ENCODE data around the gene SSTR3.

SSTR3 gene

GRCh38 chr22:37194750-37195149 lies 17.5 kb downstream of the SSTR3 start:
- no peak for ATAC-seq
- TF ChIP-seq ARNTL (CRISPR knock-in tag; IDR thresholded peaks at IDR 0.05; ENCODE audit: borderline replicate concordance, low read depth), result no peak
- no peak for TF ChIP-seq ESRRG (CRISPR knock-in tag; IDR thresholded peaks at IDR 0.05)
- TF ChIP-seq POU6F1 (CRISPR knock-in tag; IDR thresholded peaks at IDR 0.05; ENCODE audit: borderline replicate concordance, low read depth), result no peak
- no peak for TF ChIP-seq RARB (CRISPR knock-in tag; IDR thresholded peaks at IDR 0.05)
- no peak for TF ChIP-seq ZFP30 (CRISPR knock-in tag; IDR thresholded peaks at IDR 0.05)
- TF ChIP-seq, protein P1, sequence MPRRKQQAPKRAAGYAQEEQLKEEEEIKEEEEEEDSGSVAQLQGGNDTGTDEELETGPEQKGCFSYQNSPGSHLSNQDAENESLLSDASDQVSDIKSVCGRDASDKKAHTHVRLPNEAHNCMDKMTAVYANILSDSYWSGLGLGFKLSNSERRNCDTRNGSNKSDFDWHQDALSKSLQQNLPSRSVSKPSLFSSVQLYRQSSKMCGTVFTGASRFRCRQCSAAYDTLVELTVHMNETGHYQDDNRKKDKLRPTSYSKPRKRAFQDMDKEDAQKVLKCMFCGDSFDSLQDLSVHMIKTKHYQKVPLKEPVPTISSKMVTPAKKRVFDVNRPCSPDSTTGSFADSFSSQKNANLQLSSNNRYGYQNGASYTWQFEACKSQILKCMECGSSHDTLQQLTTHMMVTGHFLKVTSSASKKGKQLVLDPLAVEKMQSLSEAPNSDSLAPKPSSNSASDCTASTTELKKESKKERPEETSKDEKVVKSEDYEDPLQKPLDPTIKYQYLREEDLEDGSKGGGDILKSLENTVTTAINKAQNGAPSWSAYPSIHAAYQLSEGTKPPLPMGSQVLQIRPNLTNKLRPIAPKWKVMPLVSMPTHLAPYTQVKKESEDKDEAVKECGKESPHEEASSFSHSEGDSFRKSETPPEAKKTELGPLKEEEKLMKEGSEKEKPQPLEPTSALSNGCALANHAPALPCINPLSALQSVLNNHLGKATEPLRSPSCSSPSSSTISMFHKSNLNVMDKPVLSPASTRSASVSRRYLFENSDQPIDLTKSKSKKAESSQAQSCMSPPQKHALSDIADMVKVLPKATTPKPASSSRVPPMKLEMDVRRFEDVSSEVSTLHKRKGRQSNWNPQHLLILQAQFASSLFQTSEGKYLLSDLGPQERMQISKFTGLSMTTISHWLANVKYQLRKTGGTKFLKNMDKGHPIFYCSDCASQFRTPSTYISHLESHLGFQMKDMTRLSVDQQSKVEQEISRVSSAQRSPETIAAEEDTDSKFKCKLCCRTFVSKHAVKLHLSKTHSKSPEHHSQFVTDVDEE (CRISPR knock-in tag; IDR thresholded peaks at IDR 0.05), result no peak
- no peak for TF ChIP-seq PATZ1 (CRISPR knock-in tag; IDR thresholded peaks at IDR 0.05; ENCODE audit: borderline replicate concordance)
- no peak for TF ChIP-seq SNAI2 (CRISPR knock-in tag; IDR thresholded peaks at IDR 0.05)

DNA sequence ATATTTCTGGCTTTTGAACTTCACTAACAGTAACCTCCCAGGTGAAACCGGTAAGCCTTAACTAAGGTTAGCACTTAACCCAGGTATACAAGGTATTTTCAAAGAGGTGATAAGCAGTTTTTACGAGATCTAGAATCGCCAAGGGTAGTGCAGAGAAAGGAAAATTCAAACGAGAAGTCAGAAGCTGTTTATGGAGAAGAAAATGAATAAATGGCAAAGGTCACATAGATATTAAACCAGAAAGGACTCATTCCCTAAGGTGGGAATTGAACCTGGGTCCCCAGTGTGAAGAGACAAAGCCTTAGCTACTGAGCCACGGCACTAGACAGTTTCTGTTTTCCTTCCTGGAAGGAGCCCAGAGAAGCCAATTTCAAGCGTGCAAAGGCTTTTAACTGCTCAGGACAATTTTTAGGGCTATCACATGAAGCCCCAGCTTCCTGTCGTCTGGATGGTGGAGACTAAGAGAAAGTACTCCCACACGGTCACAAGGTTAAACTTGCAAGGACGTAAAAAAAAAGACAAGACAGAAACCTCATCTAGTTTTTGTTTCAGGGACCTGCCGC lies 18.6 kb downstream of the SSTR3 start:
- no peak for ATAC-seq

DNA sequence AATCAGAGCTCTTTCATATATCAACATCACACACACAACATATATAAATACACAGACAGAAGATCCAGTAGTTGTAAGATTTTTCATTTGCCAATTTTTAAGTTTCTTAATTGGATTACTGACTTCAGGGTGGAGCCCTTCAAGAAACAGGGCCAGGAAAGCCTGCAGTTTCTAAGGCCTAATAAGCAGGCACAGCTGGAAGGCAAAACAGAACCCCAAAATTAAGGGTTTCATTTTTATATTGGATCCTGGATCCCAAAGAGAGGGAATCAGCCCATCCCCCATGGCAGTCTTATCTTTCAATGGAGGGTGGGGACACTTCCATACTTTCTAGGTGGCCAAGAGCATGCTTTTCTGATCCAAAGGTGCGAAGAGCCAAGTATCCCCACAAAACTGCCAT lies 19.5 kb downstream of the SSTR3 start:
- ATAC-seq, result no peak
- no peak for TF ChIP-seq CSDC2 (CRISPR knock-in tag; IDR thresholded peaks at IDR 0.05)
- no peak for TF ChIP-seq PATZ1 (CRISPR knock-in tag; IDR thresholded peaks at IDR 0.05; ENCODE audit: borderline replicate concordance)
- no peak for TF ChIP-seq ZNF70 (CRISPR knock-in tag; IDR thresholded peaks at IDR 0.05)
- no peak for TF ChIP-seq ESRRG (CRISPR knock-in tag; IDR thresholded peaks at IDR 0.05)
- TF ChIP-seq SNAI2 (CRISPR knock-in tag; IDR thresholded peaks at IDR 0.05), result no peak
- no peak for TF ChIP-seq ZFP30 (CRISPR knock-in tag; IDR thresholded peaks at IDR 0.05)
- no peak for TF ChIP-seq ZFP3 (CRISPR knock-in tag; IDR thresholded peaks at IDR 0.05)
- TF ChIP-seq ZNF565 (CRISPR knock-in tag; conservative IDR thresholded peaks at IDR 0.05; ENCODE audit: low read depth), result no peak
- TF ChIP-seq, protein P2, sequence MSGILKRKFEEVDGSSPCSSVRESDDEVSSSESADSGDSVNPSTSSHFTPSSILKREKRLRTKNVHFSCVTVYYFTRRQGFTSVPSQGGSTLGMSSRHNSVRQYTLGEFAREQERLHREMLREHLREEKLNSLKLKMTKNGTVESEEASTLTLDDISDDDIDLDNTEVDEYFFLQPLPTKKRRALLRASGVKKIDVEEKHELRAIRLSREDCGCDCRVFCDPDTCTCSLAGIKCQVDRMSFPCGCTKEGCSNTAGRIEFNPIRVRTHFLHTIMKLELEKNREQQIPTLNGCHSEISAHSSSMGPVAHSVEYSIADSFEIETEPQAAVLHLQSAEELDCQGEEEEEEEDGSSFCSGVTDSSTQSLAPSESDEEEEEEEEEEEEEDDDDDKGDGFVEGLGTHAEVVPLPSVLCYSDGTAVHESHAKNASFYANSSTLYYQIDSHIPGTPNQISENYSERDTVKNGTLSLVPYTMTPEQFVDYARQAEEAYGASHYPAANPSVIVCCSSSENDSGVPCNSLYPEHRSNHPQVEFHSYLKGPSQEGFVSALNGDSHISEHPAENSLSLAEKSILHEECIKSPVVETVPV (CRISPR knock-in tag; IDR thresholded peaks at IDR 0.05), result no peak
- TF ChIP-seq TCF4 (CRISPR knock-in tag; IDR thresholded peaks at IDR 0.05; ENCODE audit: borderline replicate concordance), result no peak

More for the DNA sequence above, 18.6 kb downstream of the SSTR3 start:
- TF ChIP-seq TCF4 (CRISPR knock-in tag; IDR thresholded peaks at IDR 0.05; ENCODE audit: borderline replicate concordance) (no peak), BACH2 (CRISPR knock-in tag; IDR thresholded peaks at IDR 0.05; ENCODE audit: borderline replicate concordance) (no peak), PATZ1 (CRISPR knock-in tag; IDR thresholded peaks at IDR 0.05; ENCODE audit: borderline replicate concordance) (no peak)
- TF ChIP-seq, protein P1 (CRISPR knock-in tag; IDR thresholded peaks at IDR 0.05), result no peak

All from SK-N-SH treated with all-trans-retinoic acid at 6 μM for 48 hours (cell line).